ENCODE results near the gene SVIL.

Gene SVIL

DNA sequence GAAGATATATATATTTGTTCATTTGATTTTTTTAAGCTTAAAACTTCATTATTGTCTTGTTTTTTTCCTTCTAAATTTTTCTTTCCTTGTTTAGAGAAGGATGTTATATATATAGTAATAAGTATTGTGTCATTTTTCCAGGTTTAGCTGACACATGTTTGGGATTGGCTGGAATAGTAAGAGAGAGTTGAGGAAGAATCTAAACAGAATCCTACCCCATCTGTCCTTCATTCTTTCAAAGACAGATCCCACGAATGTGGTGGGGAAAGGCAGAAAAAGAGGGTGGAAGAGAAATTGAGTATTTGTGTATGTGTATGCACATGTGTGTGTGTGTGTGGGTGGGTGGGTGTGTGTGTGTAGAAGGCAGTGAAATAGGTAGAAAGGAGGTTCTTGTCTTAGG lies 132.4 kb downstream of the SVIL start:
- H3K9ac ChIP-seq (ENCODE audit: low read length), result peak overlapping the region; percentile 22
- whole genome bisulfite sequencing, result 91% methylated on average over 1 of the region's 1 CpG
- H3K36me3 ChIP-seq (ENCODE audit: control insufficient read depth in 1 of 2, insufficient read depth in 2 of 2, low read depth in 1 of 2, low read length in 2 of 2), result peaks cover 43 to 53% of the 10 kb centered on the region in 2 experiments
- no peak overlapping the region for H3K4me3 ChIP-seq (ENCODE audit: insufficient read depth in 1 of 2, low read depth in 1 of 2, low read length in 2 of 2)
- peak overlapping the region; percentile 29 for H3K27ac ChIP-seq (ENCODE audit: low read length, poor library complexity, severe bottlenecking)
- H3K4me2 ChIP-seq (ENCODE audit: low read length, poor library complexity, severe bottlenecking), result no peak overlapping the region
- no peaks in the 10 kb centered on the region for H3K27me3 ChIP-seq (ENCODE audit: control insufficient read depth in 1 of 2, insufficient read depth in 1 of 2, low read length in 2 of 2)
- no peaks in the 10 kb centered on the region for H3K4me1 ChIP-seq (ENCODE audit: control insufficient read depth, insufficient read depth, low read depth, low read length)
- H3K23ac ChIP-seq (ENCODE audit: low read length in 2 of 2), result no peak overlapping the region
- H3K79me1 ChIP-seq (replicated peaks; ENCODE audit: low read length, poor library complexity, severe bottlenecking), result peaks cover 17% of the 10 kb centered on the region
- no peak overlapping the region for H2BK5ac ChIP-seq (ENCODE audit: low read depth, low read length, poor library complexity, severe bottlenecking)
- H2BK12ac ChIP-seq (ENCODE audit: low read length in 2 of 2), result no peak overlapping the region
- H2AFZ ChIP-seq (ENCODE audit: low read depth, low read length), result no peak overlapping the region
- no peak overlapping the region for H3K14ac ChIP-seq (ENCODE audit: low read length in 2 of 2)
- no peak overlapping the region for H2BK120ac ChIP-seq (ENCODE audit: low read depth, low read length)
- DNase-seq, result no peak
- no peaks in the 10 kb centered on the region for H3K9me3 ChIP-seq (ENCODE audit: control insufficient read depth, low read length)
- no peak overlapping the region for H2AK5ac ChIP-seq (ENCODE audit: low read length, severe bottlenecking)
- no peak overlapping the region for H4K91ac ChIP-seq (ENCODE audit: low read length)
- H3K18ac ChIP-seq (ENCODE audit: low read depth in 1 of 2, low read length in 2 of 2), result no peak overlapping the region
- H4K8ac ChIP-seq (ENCODE audit: low read length), result no peak overlapping the region
- H2BK15ac ChIP-seq (ENCODE audit: low read depth, poor library complexity, severe bottlenecking), result no peak overlapping the region
- H3K4ac ChIP-seq (ENCODE audit: low read depth in 1 of 2, low read length in 2 of 2), result no peak overlapping the region

DNA sequence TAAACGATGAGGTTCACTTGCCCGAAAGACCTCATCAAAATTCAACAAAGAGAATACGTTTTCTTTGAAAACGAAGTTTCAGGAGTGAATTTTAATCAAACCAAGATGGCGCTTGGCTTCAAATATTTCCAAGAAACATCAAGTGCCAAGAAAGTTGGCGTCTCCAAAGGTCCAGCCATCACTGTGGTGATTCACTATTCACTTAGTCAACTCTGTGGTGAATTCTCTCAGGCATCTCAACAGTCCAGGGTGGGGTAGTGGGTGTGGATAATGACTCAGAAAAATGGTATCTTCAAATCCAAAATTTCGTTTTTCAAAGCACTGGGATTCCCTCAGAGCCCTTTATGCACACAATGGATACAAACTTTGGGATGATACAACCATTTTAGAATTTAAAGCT lies 133.1 kb downstream of the SVIL start:
- peak; percentile 55 for DNase-seq
- Histone ChIP-seq H4K8ac (ENCODE audit: low read length) (no peak overlapping the region), H3K4me1 (ENCODE audit: control insufficient read depth, insufficient read depth, low read depth, low read length) (no peaks in the 10 kb centered on the region), H3K18ac (ENCODE audit: low read depth in 1 of 2, low read length in 2 of 2) (no peak overlapping the region), H3K27ac (ENCODE audit: low read length, poor library complexity, severe bottlenecking) (no peak overlapping the region), H3K4me3 (ENCODE audit: insufficient read depth in 1 of 2, low read depth in 1 of 2, low read length in 2 of 2) (no peak overlapping the region), H3K4me2 (ENCODE audit: low read length, poor library complexity, severe bottlenecking) (peak overlapping the region; percentile 10), H2AK5ac (ENCODE audit: low read length, severe bottlenecking) (no peak overlapping the region), H2BK15ac (ENCODE audit: low read depth, poor library complexity, severe bottlenecking) (no peak overlapping the region), H4K91ac (ENCODE audit: low read length) (no peak overlapping the region), H3K23ac (ENCODE audit: low read length in 2 of 2) (no peak overlapping the region), H3K4ac (ENCODE audit: low read depth in 1 of 2, low read length in 2 of 2) (no peak overlapping the region), H3K79me1 (replicated peaks; ENCODE audit: low read length, poor library complexity, severe bottlenecking) (peaks cover 15% of the 10 kb centered on the region), H2AFZ (ENCODE audit: low read depth, low read length) (no peak overlapping the region), H2BK120ac (ENCODE audit: low read depth, low read length) (no peak overlapping the region), H3K9ac (ENCODE audit: low read length) (peak overlapping the region; percentile 38), H3K14ac (ENCODE audit: low read length in 2 of 2) (no peak overlapping the region), H3K9me3 (ENCODE audit: control insufficient read depth, low read length) (no peaks in the 10 kb centered on the region), H2BK12ac (ENCODE audit: low read length in 2 of 2) (no peak overlapping the region), H2BK5ac (ENCODE audit: low read depth, low read length, poor library complexity, severe bottlenecking) (no peak overlapping the region), H3K36me3 (ENCODE audit: control insufficient read depth in 1 of 2, insufficient read depth in 2 of 2, low read depth in 1 of 2, low read length in 2 of 2) (peaks cover 39 to 53% of the 10 kb centered on the region in 2 experiments), H3K27me3 (ENCODE audit: control insufficient read depth in 1 of 2, insufficient read depth in 1 of 2, low read length in 2 of 2) (no peaks in the 10 kb centered on the region)
- WGBS, result 80% methylated on average over 6 of the region's 7 CpGs

DNA sequence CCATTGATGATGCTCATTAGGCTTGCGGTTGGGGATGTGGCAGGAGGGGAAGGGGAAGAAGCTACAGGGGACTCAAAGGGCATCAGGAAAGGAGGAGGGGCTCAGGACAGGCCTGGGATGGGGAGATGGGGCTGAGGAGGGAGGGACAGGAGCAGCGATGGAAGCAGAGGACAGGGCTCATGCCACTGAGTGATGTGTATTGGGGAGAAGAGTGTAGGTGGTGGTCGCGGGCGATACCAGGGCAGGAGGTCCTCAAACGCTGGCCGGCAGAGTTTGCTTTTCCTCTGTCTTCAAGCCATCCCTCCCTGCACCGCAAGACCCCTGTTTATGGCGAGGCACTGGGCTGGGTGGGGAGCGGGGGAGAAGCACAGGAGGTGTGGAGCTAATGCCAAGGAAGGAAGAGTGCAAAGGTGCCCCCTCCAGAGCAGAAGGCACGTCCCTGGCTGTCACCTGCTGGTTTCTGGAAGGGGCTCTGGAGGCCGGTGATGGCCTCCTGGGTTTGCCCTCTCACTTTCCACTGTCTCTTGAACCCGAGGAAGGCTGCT lies 134.7 kb downstream of the SVIL start:
- Histone ChIP-seq H4K8ac (ENCODE audit: low read length) (no peak overlapping the region), H2BK120ac (ENCODE audit: low read depth, low read length) (no peak overlapping the region), H2BK5ac (ENCODE audit: low read depth, low read length, poor library complexity, severe bottlenecking) (no peak overlapping the region), H3K4me3 (ENCODE audit: insufficient read depth in 1 of 2, low read depth in 1 of 2, low read length in 2 of 2) (no peak overlapping the region), H2AK5ac (ENCODE audit: low read length, severe bottlenecking) (no peak overlapping the region), H3K4me2 (ENCODE audit: low read length, poor library complexity, severe bottlenecking) (no peak overlapping the region), H3K14ac (ENCODE audit: low read length in 2 of 2) (no peak overlapping the region), H3K18ac (ENCODE audit: low read depth in 1 of 2, low read length in 2 of 2) (no peak overlapping the region), H3K36me3 (ENCODE audit: control insufficient read depth in 1 of 2, insufficient read depth in 2 of 2, low read depth in 1 of 2, low read length in 2 of 2) (peaks cover 33 to 56% of the 10 kb centered on the region in 2 experiments), H3K27ac (ENCODE audit: low read length, poor library complexity, severe bottlenecking) (no peak overlapping the region), H2BK15ac (ENCODE audit: low read depth, poor library complexity, severe bottlenecking) (no peak overlapping the region), H3K4me1 (ENCODE audit: control insufficient read depth, insufficient read depth, low read depth, low read length) (peaks cover 4% of the 10 kb centered on the region), H3K79me1 (replicated peaks; ENCODE audit: low read length, poor library complexity, severe bottlenecking) (peaks cover 16% of the 10 kb centered on the region), H3K4ac (ENCODE audit: low read depth in 1 of 2, low read length in 2 of 2) (no peak overlapping the region), H2AFZ (ENCODE audit: low read depth, low read length) (no peak overlapping the region), H4K91ac (ENCODE audit: low read length) (no peak overlapping the region), H3K27me3 (ENCODE audit: control insufficient read depth in 1 of 2, insufficient read depth in 1 of 2, low read length in 2 of 2) (no peaks in the 10 kb centered on the region), H3K9me3 (ENCODE audit: control insufficient read depth, low read length) (no peaks in the 10 kb centered on the region), H3K23ac (ENCODE audit: low read length in 2 of 2) (no peak overlapping the region), H2BK12ac (ENCODE audit: low read length in 2 of 2) (no peak overlapping the region), H3K9ac (ENCODE audit: low read length) (no peak overlapping the region)
- 98% methylated on average over 13 of the region's 13 CpGs for WGBS
- no peak for DNase-seq

DNA sequence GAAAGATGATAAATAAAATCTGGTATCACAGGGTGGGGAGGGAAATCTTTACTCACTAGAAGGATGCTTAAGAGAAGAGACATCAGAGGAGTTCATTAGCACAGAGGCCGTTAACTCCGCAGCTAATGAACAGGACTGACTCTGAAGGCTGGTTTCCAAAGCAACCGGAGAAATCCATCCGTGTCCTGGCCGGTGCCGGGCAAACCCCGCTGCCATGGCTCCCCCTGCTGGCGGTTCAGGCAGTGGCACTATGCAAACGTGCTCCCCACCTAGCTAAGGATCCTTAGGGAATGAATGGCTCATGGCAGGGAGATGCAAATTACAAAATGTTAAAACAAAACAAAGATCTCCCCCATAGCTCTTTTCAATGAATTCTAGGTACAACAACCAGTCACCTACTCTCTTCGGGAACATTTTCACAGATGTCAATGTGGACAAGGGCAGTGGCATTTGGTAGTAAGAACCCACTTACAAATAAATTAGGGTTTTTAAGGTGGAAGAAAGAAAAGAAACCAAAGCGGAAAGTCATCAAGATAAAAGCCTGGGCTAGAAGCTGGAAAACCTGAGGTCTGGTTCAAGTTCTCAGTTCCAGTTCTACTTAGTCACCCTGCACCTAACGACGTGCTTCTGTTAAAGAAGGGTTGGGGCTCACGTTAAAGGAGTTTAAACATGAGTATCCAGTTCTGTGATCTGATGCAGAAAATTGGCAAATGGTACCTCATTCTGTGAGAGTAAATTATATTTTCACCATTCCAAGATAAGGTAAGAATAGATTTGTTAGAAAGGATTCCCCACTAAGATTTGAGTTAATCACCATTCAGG lies 138.2 kb downstream of the SVIL start:
- Histone ChIP-seq H3K9ac (ENCODE audit: low read length) (peak overlapping the region; percentile 35), H3K9me3 (ENCODE audit: control insufficient read depth, low read length) (no peaks in the 10 kb centered on the region), H3K14ac (ENCODE audit: low read length in 2 of 2) (no peak overlapping the region), H3K4me1 (ENCODE audit: control insufficient read depth, insufficient read depth, low read depth, low read length) (peaks cover 4% of the 10 kb centered on the region), H3K18ac (ENCODE audit: low read depth in 1 of 2, low read length in 2 of 2) (no peak overlapping the region), H3K4ac (ENCODE audit: low read depth in 1 of 2, low read length in 2 of 2) (no peak overlapping the region), H4K91ac (ENCODE audit: low read length) (no peak overlapping the region), H3K4me3 (ENCODE audit: insufficient read depth in 1 of 2, low read depth in 1 of 2, low read length in 2 of 2) (no peak overlapping the region), H2BK120ac (ENCODE audit: low read depth, low read length) (no peak overlapping the region), H2BK5ac (ENCODE audit: low read depth, low read length, poor library complexity, severe bottlenecking) (no peak overlapping the region), H2BK15ac (ENCODE audit: low read depth, poor library complexity, severe bottlenecking) (no peak overlapping the region), H3K79me1 (replicated peaks; ENCODE audit: low read length, poor library complexity, severe bottlenecking) (peaks cover 30% of the 10 kb centered on the region), H3K36me3 (ENCODE audit: control insufficient read depth in 1 of 2, insufficient read depth in 2 of 2, low read depth in 1 of 2, low read length in 2 of 2) (peaks cover 53 to 82% of the 10 kb centered on the region in 2 experiments), H4K8ac (ENCODE audit: low read length) (no peak overlapping the region), H3K27me3 (ENCODE audit: control insufficient read depth in 1 of 2, insufficient read depth in 1 of 2, low read length in 2 of 2) (no peaks in the 10 kb centered on the region), H3K27ac (ENCODE audit: low read length, poor library complexity, severe bottlenecking) (no peak overlapping the region), H3K23ac (ENCODE audit: low read length in 2 of 2) (no peak overlapping the region), H2AFZ (ENCODE audit: low read depth, low read length) (no peak overlapping the region), H3K4me2 (ENCODE audit: low read length, poor library complexity, severe bottlenecking) (no peak overlapping the region), H2AK5ac (ENCODE audit: low read length, severe bottlenecking) (no peak overlapping the region), H2BK12ac (ENCODE audit: low read length in 2 of 2) (no peak overlapping the region)
- WGBS, result 25% methylated on average over 13 of the region's 14 CpGs
- peak; percentile 73 for DNase-seq
